Measurements from ENCODE around the gene ITGA1. TPM values are rescaled to one million over a fixed set of nuclear protein-coding genes. Genes with fewer than 3 reads are reported as not detected.

Gene ITGA1
- total RNA-seq, 2 donors from 2014 or later = 125 to 169 TPM

DNA sequence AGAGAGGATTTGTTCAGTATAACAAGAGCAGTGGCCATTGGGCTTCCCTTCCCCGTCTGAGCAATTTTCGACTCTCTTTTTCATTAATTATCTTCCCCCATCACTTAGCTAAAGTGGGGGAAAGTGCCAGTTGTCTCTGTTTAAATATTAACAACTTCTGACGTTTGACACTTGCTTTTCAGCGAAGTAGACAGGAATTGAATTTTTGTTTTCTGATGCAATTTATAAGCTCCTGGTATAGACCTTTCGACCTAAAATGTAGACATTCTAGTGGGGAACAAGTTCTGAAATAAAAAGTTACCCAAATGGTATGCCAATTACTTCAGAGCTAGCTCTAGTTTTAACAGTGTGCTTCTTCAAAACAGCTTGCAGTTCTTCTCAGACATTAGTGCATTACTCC, 100.6 kb downstream of the ITGA1 start:
- Histone ChIP-seq H3K27ac (peak overlapping the region in 1 of 2 donors; percentile 11), H3K36me3 (peaks cover 6% of the 10 kb centered on the region), H3K27me3 (replicated peaks; ENCODE audit: insufficient read depth) (no peaks in the 10 kb centered on the region), H3K4me1 (ENCODE audit: control insufficient read depth in 1 of 2, low read depth in 2 of 2) (peaks cover 8 to 13% of the 10 kb centered on the region in 2 donors), H3K9me3 (no peaks in the 10 kb centered on the region), H3K4me3 (no peak overlapping the region)
- DNase-seq (ENCODE audit: low spot score) = no peak
- ATAC-seq (ENCODE audit: insufficient number of reproducible peaks, low FRiP score, low read depth) = no peak
- TF ChIP-seq, protein P1, sequence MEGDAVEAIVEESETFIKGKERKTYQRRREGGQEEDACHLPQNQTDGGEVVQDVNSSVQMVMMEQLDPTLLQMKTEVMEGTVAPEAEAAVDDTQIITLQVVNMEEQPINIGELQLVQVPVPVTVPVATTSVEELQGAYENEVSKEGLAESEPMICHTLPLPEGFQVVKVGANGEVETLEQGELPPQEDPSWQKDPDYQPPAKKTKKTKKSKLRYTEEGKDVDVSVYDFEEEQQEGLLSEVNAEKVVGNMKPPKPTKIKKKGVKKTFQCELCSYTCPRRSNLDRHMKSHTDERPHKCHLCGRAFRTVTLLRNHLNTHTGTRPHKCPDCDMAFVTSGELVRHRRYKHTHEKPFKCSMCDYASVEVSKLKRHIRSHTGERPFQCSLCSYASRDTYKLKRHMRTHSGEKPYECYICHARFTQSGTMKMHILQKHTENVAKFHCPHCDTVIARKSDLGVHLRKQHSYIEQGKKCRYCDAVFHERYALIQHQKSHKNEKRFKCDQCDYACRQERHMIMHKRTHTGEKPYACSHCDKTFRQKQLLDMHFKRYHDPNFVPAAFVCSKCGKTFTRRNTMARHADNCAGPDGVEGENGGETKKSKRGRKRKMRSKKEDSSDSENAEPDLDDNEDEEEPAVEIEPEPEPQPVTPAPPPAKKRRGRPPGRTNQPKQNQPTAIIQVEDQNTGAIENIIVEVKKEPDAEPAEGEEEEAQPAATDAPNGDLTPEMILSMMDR (IDR thresholded peaks at IDR 0.05) = no peak

- H3K36me3 ChIP-seq = peaks cover 6% of the 10 kb centered on the region
- TF ChIP-seq, protein P1 (IDR thresholded peaks at IDR 0.05) = no peak
- H3K27ac ChIP-seq = peak overlapping the region; percentile 56 to 79
- H3K4me1 ChIP-seq (ENCODE audit: control insufficient read depth in 1 of 2, low read depth in 2 of 2) = peaks cover 38 to 53% of the 10 kb centered on the region in 2 donors
- no peak overlapping the region for H3K4me3 ChIP-seq
- DNase-seq (ENCODE audit: low spot score) = no peak
- no peaks in the 10 kb centered on the region for H3K9me3 ChIP-seq
- no peak for ATAC-seq (ENCODE audit: insufficient number of reproducible peaks, low FRiP score, low read depth)
- no peaks in the 10 kb centered on the region for H3K27me3 ChIP-seq (replicated peaks; ENCODE audit: insufficient read depth)
These were observed 104.6 kb downstream of the ITGA1 start for GRCh38 chr5:52892242-52892878.

- ATAC-seq (ENCODE audit: insufficient number of reproducible peaks, low FRiP score, low read depth) (peak; percentile 57), DNase-seq (ENCODE audit: low spot score) (no peak)
- Histone ChIP-seq H3K4me1 (ENCODE audit: control insufficient read depth in 1 of 2, low read depth in 2 of 2) (peaks cover 39 to 58% of the 10 kb centered on the region in 2 donors), H3K27ac (peak overlapping the region; percentile 73 to 79), H3K36me3 (peaks cover 3% of the 10 kb centered on the region), H3K9me3 (no peaks in the 10 kb centered on the region), H3K4me3 (no peak overlapping the region), H3K27me3 (replicated peaks; ENCODE audit: insufficient read depth) (no peaks in the 10 kb centered on the region)
- TF ChIP-seq, protein P1 (IDR thresholded peaks at IDR 0.05) = no peak
These were observed 105.4 kb downstream of the ITGA1 start for GRCh38 chr5:52893105-52893504.

DNA sequence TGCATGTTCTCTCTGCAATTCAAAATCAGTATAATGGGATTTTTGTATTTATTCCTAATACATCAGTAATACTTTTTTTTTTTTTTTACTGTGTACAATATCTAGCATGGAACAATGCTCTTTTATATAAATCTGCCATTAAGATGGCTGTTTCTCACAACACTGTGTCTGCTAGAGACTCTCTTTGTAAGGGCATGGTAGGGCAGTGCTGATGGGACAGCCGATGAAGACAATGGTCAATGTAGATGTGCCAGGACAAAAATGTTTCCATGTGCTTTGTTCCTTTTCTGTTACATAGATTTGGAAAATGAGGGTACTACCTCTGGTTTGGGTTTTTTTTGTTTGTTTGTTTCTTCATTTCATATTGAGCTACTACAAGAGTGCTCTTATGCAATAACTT, 106.1 kb downstream of the ITGA1 start:
- peak overlapping the region; percentile 73 to 79 for H3K27ac ChIP-seq
- TF ChIP-seq, protein P1 (IDR thresholded peaks at IDR 0.05) = no peak
- peaks cover 6% of the 10 kb centered on the region for H3K36me3 ChIP-seq
- no peak for DNase-seq (ENCODE audit: low spot score)
- no peak for ATAC-seq (ENCODE audit: insufficient number of reproducible peaks, low FRiP score, low read depth)
- peaks cover 40 to 64% of the 10 kb centered on the region in 2 donors for H3K4me1 ChIP-seq (ENCODE audit: control insufficient read depth in 1 of 2, low read depth in 2 of 2)
- H3K4me3 ChIP-seq = no peak overlapping the region
- H3K27me3 ChIP-seq (replicated peaks; ENCODE audit: insufficient read depth) = no peaks in the 10 kb centered on the region
- no peaks in the 10 kb centered on the region for H3K9me3 ChIP-seq

- DNase-seq (ENCODE audit: low spot score) (no peak), ATAC-seq (ENCODE audit: insufficient number of reproducible peaks, low FRiP score, low read depth) (no peak)
- TF ChIP-seq, protein P1 (IDR thresholded peaks at IDR 0.05) = no peak
- Histone ChIP-seq H3K27ac (peak overlapping the region; percentile 73 to 79), H3K27me3 (replicated peaks; ENCODE audit: insufficient read depth) (no peaks in the 10 kb centered on the region), H3K36me3 (peaks cover 7% of the 10 kb centered on the region), H3K4me3 (no peak overlapping the region), H3K4me1 (ENCODE audit: control insufficient read depth in 1 of 2, low read depth in 2 of 2) (peaks cover 43 to 67% of the 10 kb centered on the region in 2 donors), H3K9me3 (no peaks in the 10 kb centered on the region)
These were observed 106.7 kb downstream of the ITGA1 start for GRCh38 chr5:52894451-52894850.
